Activated CD4-positive, alpha-beta T cell treated with anti-CD3 and anti-CD28 coated beads, Interleukin-2, amount 50 U/mL, for 48 hours (primary cell): Measurements from ENCODE around the gene CEACAM16.
A peak's percentile ranks its signal among the peaks of the same experiment; 100 is the strongest.
"Not testable (repeated sequence)": the region's sequence is repeated elsewhere in the genome, so short reads cannot be mapped to it uniquely, and the experiment has no call there.

Experiments used
- DNase-seq, 2 experiments: peaks; one replicate each; pipeline ENCODE4 v3.0.0-alpha.2; 2020

CEACAM16 gene, protein sequence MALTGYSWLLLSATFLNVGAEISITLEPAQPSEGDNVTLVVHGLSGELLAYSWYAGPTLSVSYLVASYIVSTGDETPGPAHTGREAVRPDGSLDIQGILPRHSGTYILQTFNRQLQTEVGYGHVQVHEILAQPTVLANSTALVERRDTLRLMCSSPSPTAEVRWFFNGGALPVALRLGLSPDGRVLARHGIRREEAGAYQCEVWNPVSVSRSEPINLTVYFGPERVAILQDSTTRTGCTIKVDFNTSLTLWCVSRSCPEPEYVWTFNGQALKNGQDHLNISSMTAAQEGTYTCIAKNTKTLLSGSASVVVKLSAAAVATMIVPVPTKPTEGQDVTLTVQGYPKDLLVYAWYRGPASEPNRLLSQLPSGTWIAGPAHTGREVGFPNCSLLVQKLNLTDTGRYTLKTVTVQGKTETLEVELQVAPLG

DNA sequence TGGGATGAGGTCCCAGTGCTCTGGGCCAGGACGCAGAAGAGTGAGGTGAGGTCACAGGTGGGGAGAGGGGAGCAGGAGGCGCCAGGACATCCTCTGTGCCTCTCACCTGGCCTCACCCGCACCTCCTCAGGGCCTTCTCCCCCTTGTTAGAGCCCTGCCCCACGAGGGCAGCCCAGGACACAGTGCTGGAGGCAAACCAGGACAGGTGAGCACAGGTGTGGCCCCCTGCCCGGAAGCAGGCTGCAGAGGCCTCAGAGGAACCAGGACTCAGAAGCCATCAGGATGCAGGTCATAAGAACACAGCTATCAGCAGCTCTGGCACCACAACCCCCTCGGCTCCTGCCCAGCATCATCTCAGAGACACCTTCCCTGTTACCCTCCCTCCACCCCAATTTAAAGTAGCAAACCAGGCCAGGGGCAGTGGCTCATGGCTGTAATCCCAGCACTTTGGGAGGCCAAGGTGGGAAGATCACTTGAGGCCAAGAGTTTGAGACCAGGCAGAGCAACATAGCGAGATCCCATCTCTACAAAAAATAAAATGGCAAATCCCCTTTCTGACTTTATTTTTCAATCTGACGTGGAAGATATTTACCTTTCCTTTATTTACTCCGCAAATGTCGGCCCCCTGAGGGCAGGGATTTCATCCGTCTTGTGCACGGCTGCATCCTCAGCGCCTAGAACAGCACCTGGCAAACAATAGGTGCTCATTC is at the start of gene CEACAM16:
TSS of gene CEACAM16 (plus strand) at position 660 of the 710 bp plus-strand sequence. CDS start 2,306 bp downstream, outside the sequence.
- no peak for DNase-seq

DNA sequence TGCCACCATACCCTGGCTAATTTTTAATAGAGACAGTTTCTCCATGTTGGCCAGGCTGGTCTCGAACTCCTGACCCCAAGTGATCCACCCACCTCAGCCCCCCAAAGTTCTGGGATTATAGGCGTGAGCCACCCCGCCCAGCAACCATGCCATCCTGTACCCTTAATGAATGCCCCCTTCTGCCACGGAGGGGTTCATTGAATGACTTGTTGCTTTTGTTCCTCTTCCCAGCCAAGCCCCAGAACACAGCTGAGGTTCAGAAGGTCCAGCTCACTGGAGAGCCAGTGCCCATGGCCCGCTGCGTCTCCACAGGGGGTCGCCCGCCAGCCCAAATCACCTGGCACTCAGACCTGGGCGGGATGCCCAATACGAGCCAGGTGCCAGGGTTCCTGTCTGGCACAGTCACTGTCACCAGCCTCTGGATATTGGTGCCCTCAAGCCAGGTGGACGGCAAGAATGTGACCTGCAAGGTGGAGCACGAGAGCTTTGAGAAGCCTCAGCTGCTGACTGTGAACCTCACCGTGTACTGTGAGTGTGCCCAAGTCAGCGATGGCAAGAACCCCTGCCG is 49.3 kb upstream of the CEACAM16 start:
- no peak for DNase-seq

DNA sequence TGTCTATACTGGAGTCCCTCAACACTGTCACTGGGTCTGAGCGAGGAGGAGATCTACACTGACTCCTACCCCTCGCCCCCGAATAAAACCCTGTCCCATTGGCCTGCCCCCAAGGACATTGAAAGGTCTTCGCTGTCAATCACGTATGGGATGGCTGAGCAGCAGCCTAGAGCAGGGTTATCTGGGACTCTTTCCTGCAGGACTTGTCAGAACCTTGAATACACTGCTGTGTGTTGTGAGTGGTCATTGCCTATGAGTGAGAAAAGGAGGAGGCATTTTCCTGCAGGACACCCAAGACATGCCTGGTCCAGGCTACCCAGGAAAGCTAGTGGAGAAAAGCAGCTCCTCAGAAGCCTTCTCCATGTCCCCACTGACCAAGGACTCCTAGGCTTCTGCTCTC is 45.6 kb upstream of the CEACAM16 start:
- no peak for DNase-seq

GRCh38 chr19:44653977-44654774 is 44.8 kb upstream of the CEACAM16 start:
- peak; percentile 74 to 82 for DNase-seq

DNA sequence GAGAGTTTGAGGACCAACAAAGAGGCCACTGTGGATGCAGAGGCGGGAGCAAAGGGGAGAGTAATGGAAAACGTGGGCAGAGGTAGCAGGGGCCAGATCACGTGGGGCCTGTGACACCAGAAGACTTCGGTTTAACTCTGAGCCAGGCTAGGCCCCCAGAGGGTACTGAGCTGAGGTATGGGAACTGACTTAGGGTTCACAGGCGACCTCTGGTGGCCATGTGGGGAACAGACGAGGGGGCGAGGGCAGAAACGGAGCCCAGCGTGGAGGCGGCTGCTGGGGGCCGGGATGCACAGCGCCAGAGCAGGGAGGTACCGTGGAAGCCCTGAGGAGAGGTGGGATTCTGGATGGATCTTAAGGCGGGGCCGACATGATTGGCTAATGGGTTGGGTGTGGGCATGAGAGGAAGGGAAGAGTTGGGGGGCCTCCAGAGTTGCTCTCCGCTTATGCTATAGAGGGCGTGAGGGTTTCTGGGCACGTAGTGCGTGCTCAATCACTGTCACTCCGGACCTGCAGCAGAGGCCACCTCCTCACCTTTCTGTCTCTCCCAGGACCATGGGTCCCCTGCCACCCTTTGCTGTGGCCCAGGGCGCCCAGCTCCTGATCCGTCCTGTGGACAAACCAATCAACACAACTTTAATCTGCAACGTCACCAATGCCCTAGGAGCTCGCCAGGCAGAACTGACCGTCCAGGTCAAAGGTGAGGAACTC is 41.6 kb upstream of the CEACAM16 start:
- DNase-seq, result peak; percentile 76 to 79

GRCh38 chr19:44658069-44658733 is 40.8 kb upstream of the CEACAM16 start:
- DNase-seq, result no peak

DNA sequence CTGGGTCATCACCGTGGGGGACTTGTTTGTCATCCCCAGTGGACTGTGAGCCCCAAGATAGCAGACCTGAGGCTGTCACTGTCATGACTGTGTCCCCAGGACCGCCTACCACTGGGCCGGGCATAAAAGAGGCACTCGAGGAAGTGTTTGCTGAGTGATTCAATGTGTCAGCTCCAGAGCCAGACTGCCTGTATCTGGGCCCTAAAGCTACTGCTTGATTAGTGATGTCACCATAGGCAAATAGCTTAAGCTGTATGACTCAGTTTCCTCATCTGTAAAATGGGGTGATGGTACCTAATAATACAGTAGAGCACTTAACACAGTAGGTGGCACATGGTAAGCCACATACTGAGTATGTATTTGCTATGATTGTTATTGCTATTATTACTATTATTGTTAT is 38.9 kb upstream of the CEACAM16 start:
- no peak for DNase-seq

DNA sequence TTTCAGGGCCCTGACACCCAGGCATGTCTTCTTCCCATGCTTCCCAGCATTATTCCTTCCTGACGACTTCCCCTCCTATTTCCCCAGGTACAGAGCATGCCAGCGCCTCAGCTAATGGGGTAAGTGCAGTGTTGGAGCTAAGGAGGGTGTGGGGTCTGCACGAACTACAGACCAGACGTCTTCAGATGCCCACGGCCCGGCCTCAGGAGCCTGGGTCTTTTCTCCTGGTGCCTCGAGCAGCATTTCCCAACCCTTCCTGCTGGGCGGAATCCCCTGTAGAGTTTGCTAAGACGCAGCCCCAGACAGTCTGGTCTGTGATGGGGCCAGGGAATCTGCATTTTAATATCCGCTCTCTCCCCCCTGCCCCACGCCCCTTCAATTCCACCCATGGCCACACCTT is 37.7 kb upstream of the CEACAM16 start:
- no peak for DNase-seq

DNA sequence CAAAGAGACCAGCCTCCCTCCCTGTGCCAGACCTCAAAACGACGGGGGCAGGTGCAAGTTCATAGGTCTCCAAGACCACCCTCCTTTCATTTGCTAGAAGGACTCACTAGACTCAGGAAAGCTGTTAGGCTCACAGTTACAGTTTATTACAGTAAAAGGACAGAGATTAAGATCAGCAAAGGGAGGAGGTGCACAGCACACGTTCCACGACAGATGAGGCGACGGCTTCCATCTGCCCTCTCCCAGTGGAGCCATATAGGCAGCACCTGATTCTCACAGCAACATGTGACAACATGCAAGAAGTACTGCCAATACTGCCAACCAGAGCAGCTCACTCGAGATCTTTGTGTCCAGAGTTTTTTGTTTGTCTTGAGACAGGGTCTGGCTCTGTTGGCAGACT is 37.0 kb upstream of the CEACAM16 start:
- DNase-seq, result no peak

- no peak for DNase-seq
Observed at GRCh38 chr19:44662691-44663385, 36.1 kb upstream of the CEACAM16 start.

GRCh38 chr19:44663996-44664395 is 35.0 kb upstream of the CEACAM16 start:
- no peak for DNase-seq

- DNase-seq, result no peak
Observed at GRCh38 chr19:44664976-44665375, 34.0 kb upstream of the CEACAM16 start.

- DNase-seq, result no peak
Observed at GRCh38 chr19:44666852-44667556, 31.9 kb upstream of the CEACAM16 start.

DNA sequence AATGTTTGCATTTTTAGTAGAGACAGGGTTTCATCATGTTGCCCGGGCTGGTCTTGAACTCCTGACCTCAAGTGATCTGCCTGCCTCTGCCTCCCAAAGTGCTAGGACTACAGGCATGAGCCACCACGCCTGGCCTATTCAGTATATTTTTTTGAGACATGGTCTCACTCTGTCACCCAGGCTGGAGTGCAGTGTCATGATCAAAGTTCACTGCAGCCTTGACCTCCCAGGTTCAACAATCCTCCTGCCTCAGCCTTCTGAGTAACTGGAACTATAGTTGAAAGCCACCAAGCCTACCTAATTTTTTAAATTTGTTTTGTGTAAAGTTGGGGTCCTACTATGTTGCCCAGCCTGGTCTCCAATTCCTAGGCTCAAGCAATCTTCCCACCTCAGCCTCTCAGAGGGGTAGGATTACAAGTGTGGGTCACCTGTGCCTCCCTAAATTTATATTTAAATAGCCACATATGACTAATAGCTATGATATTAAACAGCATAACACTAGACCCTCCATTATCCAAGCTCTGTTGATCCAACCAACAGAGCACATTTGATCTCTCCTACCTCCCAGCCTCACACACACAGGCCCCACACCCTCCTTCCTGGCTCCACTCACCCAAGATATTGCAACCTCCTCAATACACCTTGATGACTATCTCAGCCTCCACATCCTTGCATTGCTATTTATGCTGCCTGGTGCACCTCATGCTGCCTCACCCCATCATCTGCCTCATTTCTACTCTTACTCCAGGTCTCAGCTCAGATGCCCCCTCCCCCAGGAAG is 29.8 kb upstream of the CEACAM16 start:
- DNase-seq, result no peak

DNA sequence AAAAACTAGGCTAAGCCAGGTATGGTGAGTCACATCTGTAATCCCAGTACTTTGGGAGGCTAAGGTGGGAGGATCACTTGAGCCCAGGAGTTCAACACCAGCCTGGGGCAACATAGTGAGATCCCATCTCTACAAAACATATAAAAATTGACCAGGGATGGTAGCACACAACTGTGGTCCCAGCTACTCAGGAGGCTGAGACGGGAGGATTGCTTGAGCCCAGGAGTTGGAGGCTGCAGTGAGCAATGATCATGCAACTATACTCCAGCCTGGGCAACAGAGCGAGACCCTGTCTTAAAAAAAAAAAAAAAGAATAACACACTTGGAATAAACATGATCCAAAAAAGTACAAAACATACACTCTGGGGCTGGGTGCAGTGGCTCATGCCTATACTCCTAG is 28.9 kb upstream of the CEACAM16 start:
- not testable (repeated sequence) for DNase-seq

DNA sequence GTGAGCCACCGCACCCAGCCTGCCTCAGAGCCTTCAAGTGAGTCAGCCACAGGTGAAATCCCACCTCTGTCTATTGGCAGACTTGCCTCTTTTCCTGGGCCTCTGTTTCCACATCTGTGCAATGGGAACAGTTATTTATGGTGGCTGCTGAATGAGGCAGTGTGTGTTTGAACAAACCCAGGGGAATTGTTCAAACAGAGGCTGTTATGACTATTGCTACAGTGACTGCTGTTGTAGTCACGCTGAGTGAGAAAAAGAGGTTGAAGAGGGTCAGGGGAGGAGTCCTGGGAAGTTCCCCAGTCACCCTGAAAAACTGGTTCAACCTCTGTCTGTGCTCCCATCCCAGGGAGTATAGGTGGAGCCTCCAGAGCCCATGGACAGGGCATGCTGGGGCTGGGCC is 27.6 kb upstream of the CEACAM16 start, which contains the start of gene CEACAM19:
TSS of gene CEACAM19 (plus strand) at position 83 of the 400 bp plus-strand sequence. CDS start 450 bp downstream, outside the sequence.
- DNase-seq, result no peak

DNA sequence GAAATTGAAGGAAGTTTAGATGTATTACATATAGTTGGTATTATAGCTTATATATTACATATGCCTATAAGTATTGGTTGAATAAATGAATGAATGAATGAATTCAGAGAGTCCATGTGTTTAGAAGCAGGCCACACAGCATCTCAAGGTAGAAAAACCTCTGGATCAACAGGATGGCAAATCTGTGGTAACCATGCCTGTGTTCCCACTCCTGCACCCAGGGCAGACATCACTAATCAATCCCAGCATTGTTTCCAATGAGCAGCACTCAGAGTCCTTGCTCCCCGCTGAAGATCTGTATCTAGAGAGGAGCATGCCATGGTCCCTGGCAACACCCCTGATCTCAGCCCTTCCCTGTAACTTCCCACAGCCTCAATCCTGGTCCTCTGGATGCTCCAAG is 26.7 kb upstream of the CEACAM16 start:
- no peak for DNase-seq

- no peak for DNase-seq
Observed at GRCh38 chr19:44673510-44673909, 25.4 kb upstream of the CEACAM16 start.

GRCh38 chr19:44675521-44675920 is 23.4 kb upstream of the CEACAM16 start:
- no peak for DNase-seq
